Measurements from ENCODE around the gene NDUFAB1.

- no peak for TF ChIP-seq CTCF (IDR thresholded peaks at IDR 0.05)
- no peak for TF ChIP-seq POLR2A (IDR thresholded peaks at IDR 0.05)
Observed at GRCh38 chr16:23570992-23571632, 25.0 kb downstream of the NDUFAB1 start.
